ENCODE data around the gene INSIG2. TPM values are rescaled to one million over a fixed set of nuclear protein-coding genes. Genes with fewer than 3 reads are reported as not detected.

INSIG2 gene
- total RNA-seq, 1 experiment from 2014 or later, result 13.3 TPM

DNA sequence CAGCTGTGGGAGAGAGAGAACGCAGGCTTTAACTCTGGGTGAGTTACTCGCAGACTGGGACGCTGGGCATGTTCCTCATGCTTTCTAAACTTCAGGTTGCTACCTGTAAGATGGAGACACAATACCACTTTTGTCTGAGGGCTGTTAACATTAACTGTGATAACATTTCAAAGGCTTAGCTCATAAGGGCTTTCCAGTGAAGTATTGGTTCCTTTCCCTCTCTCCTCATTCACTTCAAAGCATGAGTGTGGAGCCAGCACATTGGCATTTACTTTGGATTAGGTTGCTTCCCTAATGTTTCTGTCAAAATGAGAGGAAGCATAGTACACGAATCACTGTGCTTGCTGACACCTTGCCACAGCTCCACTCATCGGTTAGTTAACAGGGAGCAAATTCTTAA is 30.2 kb downstream of the INSIG2 start:
- intact Hi-C loops (cut with micrococcal nuclease; ENCODE audit: unreplicated experiment), result no loop called here
- BruUV-seq (replicated peaks), result no TSS peak

GRCh38 chr2:118119158-118119727 is 31.0 kb downstream of the INSIG2 start:
- H3K9me3 ChIP-seq (ENCODE audit: low read depth, low read length, poor library complexity, severe bottlenecking), result no peaks in the 10 kb centered on the region
- ChIA-PET CTCF (no interaction called here), POLR2A (ENCODE audit: low non-redundant PET) (no interaction called here)
- no peak overlapping the region for H3K27ac ChIP-seq (ENCODE audit: low read depth, low read length, poor library complexity, severe bottlenecking)
- no peak overlapping the region for H3K4me3 ChIP-seq (ENCODE audit: low read depth, low read length, poor library complexity, severe bottlenecking)
- no TSS peak for BruUV-seq (replicated peaks)
- no peak for TF ChIP-seq EZH2 (IDR thresholded peaks at IDR 0.05; ENCODE audit: borderline replicate concordance, low read depth, low read length, poor library complexity, severe bottlenecking)
- TF ChIP-seq, protein P1, sequence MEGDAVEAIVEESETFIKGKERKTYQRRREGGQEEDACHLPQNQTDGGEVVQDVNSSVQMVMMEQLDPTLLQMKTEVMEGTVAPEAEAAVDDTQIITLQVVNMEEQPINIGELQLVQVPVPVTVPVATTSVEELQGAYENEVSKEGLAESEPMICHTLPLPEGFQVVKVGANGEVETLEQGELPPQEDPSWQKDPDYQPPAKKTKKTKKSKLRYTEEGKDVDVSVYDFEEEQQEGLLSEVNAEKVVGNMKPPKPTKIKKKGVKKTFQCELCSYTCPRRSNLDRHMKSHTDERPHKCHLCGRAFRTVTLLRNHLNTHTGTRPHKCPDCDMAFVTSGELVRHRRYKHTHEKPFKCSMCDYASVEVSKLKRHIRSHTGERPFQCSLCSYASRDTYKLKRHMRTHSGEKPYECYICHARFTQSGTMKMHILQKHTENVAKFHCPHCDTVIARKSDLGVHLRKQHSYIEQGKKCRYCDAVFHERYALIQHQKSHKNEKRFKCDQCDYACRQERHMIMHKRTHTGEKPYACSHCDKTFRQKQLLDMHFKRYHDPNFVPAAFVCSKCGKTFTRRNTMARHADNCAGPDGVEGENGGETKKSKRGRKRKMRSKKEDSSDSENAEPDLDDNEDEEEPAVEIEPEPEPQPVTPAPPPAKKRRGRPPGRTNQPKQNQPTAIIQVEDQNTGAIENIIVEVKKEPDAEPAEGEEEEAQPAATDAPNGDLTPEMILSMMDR (conservative IDR thresholded peaks at IDR 0.05; ENCODE audit: low read depth, low read length), result no peak
- no peaks in the 10 kb centered on the region for H3K36me3 ChIP-seq (ENCODE audit: insufficient read depth, low read length, poor library complexity, severe bottlenecking)
- H3K4me1 ChIP-seq (ENCODE audit: insufficient read depth, low read length, poor library complexity, severe bottlenecking), result no peaks in the 10 kb centered on the region
- intact Hi-C loops (cut with micrococcal nuclease; ENCODE audit: unreplicated experiment), result no loop called here
- H3K27me3 ChIP-seq (replicated peaks; ENCODE audit: insufficient read depth, low read depth, low read length, poor library complexity), result no peaks in the 10 kb centered on the region
- no peak for DNase-seq (ENCODE audit: low spot score)

More for the DNA sequence above, 30.2 kb downstream of the INSIG2 start:
- Histone ChIP-seq H3K4me1 (ENCODE audit: insufficient read depth, low read length, poor library complexity, severe bottlenecking) (no peaks in the 10 kb centered on the region), H3K4me3 (ENCODE audit: low read depth, low read length, poor library complexity, severe bottlenecking) (no peak overlapping the region), H3K9me3 (ENCODE audit: low read depth, low read length, poor library complexity, severe bottlenecking) (no peaks in the 10 kb centered on the region), H3K36me3 (ENCODE audit: insufficient read depth, low read length, poor library complexity, severe bottlenecking) (no peaks in the 10 kb centered on the region), H3K27ac (ENCODE audit: low read depth, low read length, poor library complexity, severe bottlenecking) (no peak overlapping the region), H3K27me3 (replicated peaks; ENCODE audit: insufficient read depth, low read depth, low read length, poor library complexity) (no peaks in the 10 kb centered on the region)
- no peak for TF ChIP-seq EZH2 (IDR thresholded peaks at IDR 0.05; ENCODE audit: borderline replicate concordance, low read depth, low read length, poor library complexity, severe bottlenecking)
- TF ChIP-seq, protein P1 (conservative IDR thresholded peaks at IDR 0.05; ENCODE audit: low read depth, low read length), result no peak
- POLR2A ChIA-PET (ENCODE audit: low non-redundant PET), result no interaction called here
- no peak for DNase-seq (ENCODE audit: low spot score)
- CTCF ChIA-PET, result no interaction called here

- Histone ChIP-seq H3K4me1 (ENCODE audit: insufficient read depth, low read length, poor library complexity, severe bottlenecking) (no peaks in the 10 kb centered on the region), H3K9me3 (ENCODE audit: low read depth, low read length, poor library complexity, severe bottlenecking) (no peaks in the 10 kb centered on the region), H3K36me3 (ENCODE audit: insufficient read depth, low read length, poor library complexity, severe bottlenecking) (no peaks in the 10 kb centered on the region), H3K4me3 (ENCODE audit: low read depth, low read length, poor library complexity, severe bottlenecking) (no peak overlapping the region), H3K27ac (ENCODE audit: low read depth, low read length, poor library complexity, severe bottlenecking) (no peak overlapping the region), H3K27me3 (replicated peaks; ENCODE audit: insufficient read depth, low read depth, low read length, poor library complexity) (peaks cover under 1% of the 10 kb centered on the region)
- intact Hi-C loops (cut with micrococcal nuclease; ENCODE audit: unreplicated experiment), result no loop called here
- TF ChIP-seq, protein P1 (conservative IDR thresholded peaks at IDR 0.05; ENCODE audit: low read depth, low read length), result no peak
- no peak for TF ChIP-seq EZH2 (IDR thresholded peaks at IDR 0.05; ENCODE audit: borderline replicate concordance, low read depth, low read length, poor library complexity, severe bottlenecking)
- CTCF ChIA-PET, result no interaction called here
- no peak for DNase-seq (ENCODE audit: low spot score)
- POLR2A ChIA-PET (ENCODE audit: low non-redundant PET), result no interaction called here
- no TSS peak for BruUV-seq (replicated peaks)
Observed at GRCh38 chr2:118119761-118120400, 31.6 kb downstream of the INSIG2 start.
